SU-DHL-6 (cell line): Measurements from ENCODE around the gene RBMS1.

Experiments used
- H2AFZ ChIP-seq: fragments of 200-600 bp; sonication (generic); 2 replicates; pipeline ENCODE4 v1.6.1; 2014; ENCODE audit warnings: low read depth, mild to moderate bottlenecking, moderate library complexity, mixed read lengths, antibody characterized with exemption, low read length; ENCODE audit not compliant: severe bottlenecking
- H3F3A ChIP-seq: fragments of 200-600 bp; shearing (Covaris generic); 2 replicates; pipeline ENCODE4 v1.6.0; 2016; ENCODE audit warnings: antibody characterized with exemption, mild to moderate bottlenecking; ENCODE audit not compliant: insufficient read depth
- H3K27ac ChIP-seq: fragments of 200-600 bp; sonication (generic); 2 replicates; pipeline ENCODE4 v1.5.1; 2016; ENCODE audit warnings: low read depth, mild to moderate bottlenecking, low read length, moderate library complexity, mixed read lengths
- H3K27me3 ChIP-seq: fragments of 200-600 bp; sonication (generic), shearing (Covaris generic); 2 replicates; pipeline ENCODE4 v1.6.0; 2014; ENCODE audit warnings: mild to moderate bottlenecking, low read length
- H3K36me3 ChIP-seq: fragments of 200-600 bp; sonication (generic); 2 replicates; pipeline ENCODE4 v1.6.1; 2014; ENCODE audit warnings: mild to moderate bottlenecking, low read length, mixed read lengths
- H3K4me2 ChIP-seq: fragments of 300-600, 200-600 bp; shearing (Covaris generic), sonication (generic); 2 replicates; pipeline ENCODE4 v1.6.0; 2014; ENCODE audit warnings: low read length, low read depth, mild to moderate bottlenecking; ENCODE audit not compliant: poor library complexity, severe bottlenecking
- H3K4me3 ChIP-seq: fragments of 200-600 bp; sonication (generic); 2 replicates; pipeline ENCODE4 v1.5.1; 2014; ENCODE audit warnings: antibody characterized with exemption, low read length, mild to moderate bottlenecking, mixed read lengths; ENCODE audit not compliant: insufficient read depth, poor library complexity, severe bottlenecking
- H3K79me2 ChIP-seq: fragments of 200-600 bp; sonication (generic); 2 replicates; pipeline ENCODE4 v1.6.1; 2014; ENCODE audit warnings: mild to moderate bottlenecking, low read length, moderate library complexity; ENCODE audit not compliant: insufficient read depth
- H3K9ac ChIP-seq: fragments of 200-600 bp; sonication (generic); 2 replicates; pipeline ENCODE4 v1.7.0; 2014; ENCODE audit warnings: mild to moderate bottlenecking, low read length
- H3K9me2 ChIP-seq: fragments of 200-600 bp; sonication (generic); replicated peaks from 2 replicates; pipeline ENCODE4 v1.6.1; 2014; ENCODE audit warnings: low read length; ENCODE audit not compliant: insufficient read depth
- H3K9me3 ChIP-seq: fragments of 200-600 bp; sonication (generic); 2 replicates; pipeline ENCODE4 v1.6.1; 2014; ENCODE audit warnings: low read length, mixed read lengths; ENCODE audit not compliant: insufficient read depth
- H4K20me1 ChIP-seq: fragments of 200-600 bp; sonication (generic); 2 replicates; pipeline ENCODE4 v1.6.1; 2014; ENCODE audit warnings: low read depth, mild to moderate bottlenecking, antibody characterized with exemption, low read length, moderate library complexity, mixed read lengths
- CTCF ChIP-seq: fragments of 200-600 bp; sonication (generic); IDR thresholded peaks from one replicate; pipeline ENCODE4 v1.5.1; 2017; ENCODE audit warnings: antibody characterized with exemption, mild to moderate bottlenecking, low read length, moderate library complexity; ENCODE audit not compliant: insufficient read depth, poor library complexity, severe bottlenecking
- EZH2phosphoT487 ChIP-seq: fragments of 200-600 bp; sonication (generic), shearing (Covaris generic); conservative IDR thresholded peaks from 2 replicates; pipeline ENCODE4 v1.6.1; 2018; ENCODE audit warnings: mild to moderate bottlenecking, antibody characterized with exemption, low read length, moderate library complexity, mixed read lengths

RBMS1 gene

GRCh38 chr2:160288324-160288723, 205.3 kb downstream of the RBMS1 start:
- Histone ChIP-seq H3K4me3 (no peak overlapping the region), H3K9me2 (no peaks in the 10 kb centered on the region), H3K9me3 (no peaks in the 10 kb centered on the region), H4K20me1 (no peaks in the 10 kb centered on the region), H3K9ac (no peak overlapping the region), H3K27ac (no peak overlapping the region), H2AFZ (no peak overlapping the region), H3K79me2 (no peaks in the 10 kb centered on the region), H3F3A (no peaks in the 10 kb centered on the region), H3K36me3 (no peaks in the 10 kb centered on the region), H3K27me3 (no peaks in the 10 kb centered on the region), H3K4me2 (no peak overlapping the region)
- TF ChIP-seq EZH2phosphoT487 = no peak
- no peak for TF ChIP-seq CTCF

- no peak overlapping the region for H3K4me2 ChIP-seq
- no peaks in the 10 kb centered on the region for H3K36me3 ChIP-seq
- H4K20me1 ChIP-seq = no peaks in the 10 kb centered on the region
- no peaks in the 10 kb centered on the region for H3K27me3 ChIP-seq
- no peaks in the 10 kb centered on the region for H3K9me3 ChIP-seq
- H3F3A ChIP-seq = no peaks in the 10 kb centered on the region
- H3K79me2 ChIP-seq = no peaks in the 10 kb centered on the region
- no peak overlapping the region for H3K4me3 ChIP-seq
- TF ChIP-seq EZH2phosphoT487 = no peak
- no peak for TF ChIP-seq CTCF
- no peak overlapping the region for H2AFZ ChIP-seq
- H3K9me2 ChIP-seq = no peaks in the 10 kb centered on the region
- no peak overlapping the region for H3K27ac ChIP-seq
- no peak overlapping the region for H3K9ac ChIP-seq
Measured at GRCh38 chr2:160287476-160287875, 206.1 kb downstream of the RBMS1 start.

GRCh38 chr2:160286551-160286950, 207.1 kb downstream of the RBMS1 start:
- Histone ChIP-seq H3K27ac (no peak overlapping the region), H3K36me3 (no peaks in the 10 kb centered on the region), H3K4me3 (no peak overlapping the region), H3K27me3 (no peaks in the 10 kb centered on the region), H3K79me2 (no peaks in the 10 kb centered on the region), H3F3A (no peaks in the 10 kb centered on the region), H3K4me2 (no peak overlapping the region), H3K9me2 (no peaks in the 10 kb centered on the region), H4K20me1 (no peaks in the 10 kb centered on the region), H3K9me3 (no peaks in the 10 kb centered on the region), H3K9ac (no peak overlapping the region), H2AFZ (no peak overlapping the region)
- no peak for TF ChIP-seq EZH2phosphoT487
- no peak for TF ChIP-seq CTCF

GRCh38 chr2:160283675-160284074, 209.9 kb downstream of the RBMS1 start:
- no peaks in the 10 kb centered on the region for H3K9me2 ChIP-seq
- H3K79me2 ChIP-seq = no peaks in the 10 kb centered on the region
- H4K20me1 ChIP-seq = no peaks in the 10 kb centered on the region
- H3K9me3 ChIP-seq = no peaks in the 10 kb centered on the region
- no peak overlapping the region for H3K9ac ChIP-seq
- no peak overlapping the region for H2AFZ ChIP-seq
- no peak overlapping the region for H3K4me3 ChIP-seq
- H3K36me3 ChIP-seq = no peaks in the 10 kb centered on the region
- H3K27ac ChIP-seq = no peak overlapping the region
- no peaks in the 10 kb centered on the region for H3K27me3 ChIP-seq
- no peaks in the 10 kb centered on the region for H3F3A ChIP-seq
- H3K4me2 ChIP-seq = no peak overlapping the region
- TF ChIP-seq EZH2phosphoT487 (no peak), CTCF (no peak)
